Measurements from ENCODE around the gene LIN7A. TPM values are rescaled to one million over a fixed set of nuclear protein-coding genes. Genes with fewer than 3 reads are reported as not detected.

LIN7A gene
- total and polyA plus RNA-seq, 2 of the 8 experiments (the other 6 are each of a cell fraction or from before 2014, with no cell fraction given) = 5.8 to 22.0 TPM

DNA sequence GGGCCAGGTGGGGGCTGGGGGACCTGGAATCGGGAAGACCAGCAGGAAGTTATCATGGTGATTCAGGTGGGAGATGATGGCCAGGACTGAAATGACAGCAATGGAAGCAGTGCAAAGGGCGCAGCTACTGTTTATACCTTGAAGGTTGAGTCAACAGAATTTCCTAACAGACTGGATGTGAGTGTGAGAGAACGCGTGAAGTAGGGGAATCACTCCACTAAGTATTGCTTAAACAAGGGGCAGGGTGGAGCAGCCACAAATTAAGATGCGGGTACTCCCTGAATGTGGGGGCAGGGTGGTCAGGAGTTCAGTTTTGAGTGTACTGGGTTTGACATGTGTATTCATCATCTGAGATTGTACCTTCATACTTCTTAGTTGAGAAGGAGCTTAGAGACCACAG, 175.9 kb downstream of the LIN7A start (continued):
- no peak for TF ChIP-seq RNF2 (IDR thresholded peaks at IDR 0.05; ENCODE audit: borderline replicate concordance, low read depth, low read length, missing control alignments, poor library complexity, severe bottlenecking)
- no peak for TF ChIP-seq NRF1 (IDR thresholded peaks at IDR 0.05; ENCODE audit: low read depth, low read length)
